AG10803 (cell line): Measurements from ENCODE around the gene CCDC137.
A peak's percentile ranks its signal among the peaks of the same experiment; 100 is the strongest.

Source experiments
- DNase-seq: peaks from one replicate; pipeline ENCODE4 v3.0.0; 2010; ENCODE audit warnings: low read depth
- H3K4me3 ChIP-seq: 2 replicates; pipeline ENCODE4 v1.5.1; 2011; ENCODE audit warnings: mild to moderate bottlenecking, low read length, control low read depth
- TF ChIP-seq, protein P1 (sequence below): conservative IDR thresholded peaks from 2 replicates; pipeline ENCODE4 v1.5.1; 2011; ENCODE audit warnings: mild to moderate bottlenecking, low read length, control low read depth, inconsistent platforms

The CCDC137 gene

DNA sequence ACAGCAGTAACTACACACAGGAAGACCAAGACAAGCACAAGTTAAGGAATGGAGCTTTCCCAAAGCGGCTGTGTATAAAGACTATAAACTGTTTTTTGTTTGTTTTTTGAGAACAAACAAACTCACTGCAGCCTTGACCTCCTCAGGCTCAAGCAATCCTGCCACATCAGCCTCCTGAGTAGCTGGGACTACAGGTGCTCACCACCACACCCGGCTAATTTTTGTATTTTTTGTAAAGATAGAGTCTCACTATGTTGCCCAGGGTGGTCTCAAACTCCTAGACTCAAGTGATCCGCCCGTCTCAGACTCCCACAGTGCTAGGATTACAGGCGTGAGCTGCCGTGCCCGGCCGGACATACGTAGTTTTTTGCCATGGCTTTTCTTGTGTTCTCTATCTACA, 6.1 kb upstream of the CCDC137 start:
- no peak overlapping the region for H3K4me3 ChIP-seq
- no peak for DNase-seq
- TF ChIP-seq, protein P1, sequence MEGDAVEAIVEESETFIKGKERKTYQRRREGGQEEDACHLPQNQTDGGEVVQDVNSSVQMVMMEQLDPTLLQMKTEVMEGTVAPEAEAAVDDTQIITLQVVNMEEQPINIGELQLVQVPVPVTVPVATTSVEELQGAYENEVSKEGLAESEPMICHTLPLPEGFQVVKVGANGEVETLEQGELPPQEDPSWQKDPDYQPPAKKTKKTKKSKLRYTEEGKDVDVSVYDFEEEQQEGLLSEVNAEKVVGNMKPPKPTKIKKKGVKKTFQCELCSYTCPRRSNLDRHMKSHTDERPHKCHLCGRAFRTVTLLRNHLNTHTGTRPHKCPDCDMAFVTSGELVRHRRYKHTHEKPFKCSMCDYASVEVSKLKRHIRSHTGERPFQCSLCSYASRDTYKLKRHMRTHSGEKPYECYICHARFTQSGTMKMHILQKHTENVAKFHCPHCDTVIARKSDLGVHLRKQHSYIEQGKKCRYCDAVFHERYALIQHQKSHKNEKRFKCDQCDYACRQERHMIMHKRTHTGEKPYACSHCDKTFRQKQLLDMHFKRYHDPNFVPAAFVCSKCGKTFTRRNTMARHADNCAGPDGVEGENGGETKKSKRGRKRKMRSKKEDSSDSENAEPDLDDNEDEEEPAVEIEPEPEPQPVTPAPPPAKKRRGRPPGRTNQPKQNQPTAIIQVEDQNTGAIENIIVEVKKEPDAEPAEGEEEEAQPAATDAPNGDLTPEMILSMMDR, result no peak

DNA sequence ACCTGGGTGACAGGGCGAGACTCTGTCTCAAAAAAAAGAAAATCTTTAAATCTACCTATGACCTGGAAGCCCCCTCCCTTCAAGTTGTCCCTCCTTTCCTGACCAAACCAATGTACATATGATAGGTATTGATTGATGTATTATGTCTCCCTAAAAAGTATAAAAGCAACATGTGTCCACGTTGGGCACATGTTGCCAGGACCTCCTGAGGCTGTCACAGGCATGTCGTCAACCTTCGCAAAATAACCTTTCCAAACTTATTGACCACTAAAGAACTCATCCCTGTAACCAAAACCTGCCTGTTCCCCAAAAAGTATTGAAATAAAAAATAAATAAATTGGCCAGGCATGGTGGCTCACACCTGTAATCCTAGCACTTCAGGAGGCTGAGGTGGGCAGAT, 4.5 kb upstream of the CCDC137 start:
- TF ChIP-seq, protein P1, result no peak
- H3K4me3 ChIP-seq, result no peak overlapping the region
- no peak for DNase-seq

DNA sequence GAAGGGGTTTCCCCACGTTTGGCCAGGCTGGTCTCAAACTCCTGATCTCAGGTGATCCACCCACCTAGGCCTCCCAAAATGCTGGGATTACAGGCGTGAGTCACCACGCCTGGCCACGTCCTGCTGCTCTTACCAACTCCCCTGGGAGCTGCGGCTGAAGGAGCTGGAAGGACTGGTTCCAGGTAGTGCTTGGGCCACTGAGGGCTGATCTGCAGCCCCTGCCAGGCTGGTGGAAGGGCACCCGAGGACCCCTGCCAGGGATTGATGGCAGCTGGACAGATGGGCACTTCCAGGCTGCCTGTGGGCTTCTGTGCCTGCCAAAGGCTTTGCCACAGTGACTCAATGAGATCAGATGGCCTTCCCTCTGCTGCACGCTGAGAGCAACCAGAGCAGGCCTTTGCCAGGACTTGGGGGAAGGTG, 2.5 kb upstream of the CCDC137 start:
- H3K4me3 ChIP-seq, result no peak overlapping the region
- no peak for DNase-seq
- TF ChIP-seq, protein P1, result no peak

DNA sequence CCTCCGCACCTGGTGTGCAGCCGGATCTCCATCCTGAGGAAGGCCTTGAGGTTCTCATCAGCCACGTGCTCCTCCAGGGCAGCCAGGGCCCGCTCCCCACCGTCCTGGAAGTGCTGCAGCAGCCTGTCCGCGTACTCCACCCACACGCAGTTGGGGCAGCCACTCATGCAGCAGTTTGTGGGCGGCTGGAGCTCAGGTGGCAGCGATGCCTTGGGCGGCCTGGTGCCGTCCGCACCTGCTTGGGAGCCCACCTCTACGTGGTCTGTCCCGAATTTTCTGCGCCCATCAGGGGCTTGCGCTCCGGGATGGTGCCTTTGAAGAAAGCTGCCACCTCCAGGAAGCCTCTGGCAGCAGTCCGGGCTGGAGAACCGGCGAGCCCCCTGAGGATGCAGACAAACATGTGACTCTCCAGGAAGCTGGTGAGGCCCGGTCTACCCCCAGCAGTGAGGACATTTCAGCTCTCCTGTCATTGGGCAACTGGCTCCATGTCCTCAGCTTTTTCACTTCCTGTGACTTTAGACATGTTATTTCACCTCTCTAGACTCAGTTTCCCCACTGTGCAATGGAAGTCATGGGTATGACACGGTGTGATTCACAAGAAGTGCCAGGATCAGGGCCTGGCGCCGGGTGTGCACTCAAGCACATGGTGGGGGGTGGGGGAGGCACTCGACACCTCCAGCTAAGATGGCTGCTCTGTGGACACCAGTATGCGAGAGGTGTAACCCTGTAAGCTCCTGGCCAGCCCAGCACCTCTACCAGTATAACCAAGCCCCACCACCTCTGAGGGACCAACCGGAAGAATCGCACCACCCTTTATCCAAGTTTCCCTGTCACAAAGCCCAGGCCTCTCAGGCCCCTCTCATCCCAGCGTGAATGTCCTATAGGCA, 1.1 kb upstream of the CCDC137 start:
- DNase-seq, result peak; percentile 21
- TF ChIP-seq, protein P1, result no peak
- H3K4me3 ChIP-seq, result peak overlapping the region; percentile 61

DNA sequence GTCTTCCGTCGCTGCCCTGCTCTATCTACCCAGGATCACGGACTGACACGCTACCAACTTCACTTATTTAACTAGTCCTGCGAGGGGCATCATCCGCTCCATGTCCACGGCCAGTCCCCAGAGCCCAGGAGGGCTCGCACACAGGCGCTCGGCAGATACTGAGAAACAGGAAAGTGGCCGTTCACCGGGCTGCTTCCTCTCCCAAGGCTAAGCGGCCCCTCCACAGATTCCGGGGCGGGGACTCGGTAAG, 520 bp upstream of the CCDC137 start:
- TF ChIP-seq, protein P1, result no peak
- H3K4me3 ChIP-seq, result peak overlapping the region; percentile 61
- DNase-seq, result peak; percentile 18

DNA sequence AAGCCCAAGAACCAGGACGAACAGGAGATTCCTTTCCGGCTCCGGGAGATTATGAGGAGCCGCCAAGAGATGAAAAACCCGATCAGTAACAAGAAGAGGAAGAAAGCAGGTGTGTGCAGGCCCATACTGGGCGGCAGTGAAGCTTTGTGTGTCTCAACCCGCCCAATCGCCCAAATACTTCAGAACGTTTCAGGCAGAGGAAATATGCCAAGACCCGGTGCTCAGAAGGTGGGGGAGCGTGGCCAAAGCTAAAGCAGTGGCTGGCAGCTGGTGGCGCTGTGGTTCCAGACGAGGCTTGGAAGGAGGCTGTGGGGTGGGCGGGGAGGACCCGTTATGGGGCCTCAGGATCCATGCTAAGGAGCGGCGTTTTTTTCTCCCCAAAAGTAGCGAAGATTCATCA, 1.2 kb downstream of the CCDC137 start:
- no peak overlapping the region for H3K4me3 ChIP-seq
- DNase-seq, result no peak
- TF ChIP-seq, protein P1, result no peak

DNA sequence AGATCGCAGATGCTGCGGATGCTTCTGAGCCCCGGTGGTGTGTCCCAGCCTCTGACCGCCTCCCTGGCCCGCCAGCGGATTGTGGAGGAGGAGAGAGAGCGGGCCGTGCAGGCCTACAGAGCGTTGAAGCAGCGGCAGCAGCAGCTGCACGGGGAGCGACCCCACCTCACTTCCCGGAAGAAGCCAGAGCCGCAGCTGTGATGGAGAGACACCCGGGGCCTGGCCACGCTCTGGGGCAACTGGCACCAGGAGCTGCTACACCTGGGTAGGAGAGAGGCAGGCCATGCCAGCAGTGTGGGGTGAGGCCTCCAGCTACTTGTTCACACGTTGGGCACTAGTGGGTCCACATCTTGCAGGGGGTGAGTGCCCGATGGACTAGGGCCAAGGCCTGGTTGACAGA, 6.0 kb downstream of the CCDC137 start:
- no peak for DNase-seq
- TF ChIP-seq, protein P1, result no peak

More for the DNA sequence above, 6.0 kb downstream of the CCDC137 start:
- H3K4me3 ChIP-seq, result no peak overlapping the region
